HL-60 (cell line): ENCODE measurements around the gene NMRK1.

Source experiments
- POLR2AphosphoS5 ChIP-seq: IDR thresholded peaks from 2 replicates; pipeline ENCODE4 v1.6.1; 2012; ENCODE audit warnings: low read depth
- TF ChIP-seq, protein P1 (sequence below): IDR thresholded peaks from one replicate; pipeline ENCODE4 v1.5.1; 2011; ENCODE audit warnings: low read length, control low read depth, inconsistent platforms; ENCODE audit not compliant: insufficient read depth
- TF ChIP-seq, protein P2 (sequence below): IDR thresholded peaks from 2 replicates; pipeline ENCODE4 v1.6.1; 2012; ENCODE audit warnings: low read depth; ENCODE audit not compliant: insufficient replicate concordance

DNA sequence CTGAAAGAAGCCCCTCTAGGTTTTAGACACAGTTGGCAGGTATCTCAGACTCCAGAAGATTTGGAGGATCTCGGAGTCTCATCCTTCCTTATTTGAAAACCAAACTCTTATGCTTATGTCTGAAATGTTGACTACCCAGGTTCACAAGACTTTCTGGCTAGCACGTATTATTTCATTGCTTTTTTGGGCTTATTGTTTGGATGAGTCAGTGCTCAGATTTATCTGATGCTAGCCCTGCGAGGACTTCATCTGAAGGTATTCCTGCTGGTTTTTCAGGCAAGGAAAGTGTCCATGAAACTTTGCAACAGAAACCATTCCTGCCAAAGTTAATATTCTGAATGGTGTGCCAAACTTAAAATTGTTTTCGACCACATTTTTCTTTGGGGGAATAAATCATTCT, 8.8 kb upstream of the NMRK1 start:
- TF ChIP-seq, protein P1, sequence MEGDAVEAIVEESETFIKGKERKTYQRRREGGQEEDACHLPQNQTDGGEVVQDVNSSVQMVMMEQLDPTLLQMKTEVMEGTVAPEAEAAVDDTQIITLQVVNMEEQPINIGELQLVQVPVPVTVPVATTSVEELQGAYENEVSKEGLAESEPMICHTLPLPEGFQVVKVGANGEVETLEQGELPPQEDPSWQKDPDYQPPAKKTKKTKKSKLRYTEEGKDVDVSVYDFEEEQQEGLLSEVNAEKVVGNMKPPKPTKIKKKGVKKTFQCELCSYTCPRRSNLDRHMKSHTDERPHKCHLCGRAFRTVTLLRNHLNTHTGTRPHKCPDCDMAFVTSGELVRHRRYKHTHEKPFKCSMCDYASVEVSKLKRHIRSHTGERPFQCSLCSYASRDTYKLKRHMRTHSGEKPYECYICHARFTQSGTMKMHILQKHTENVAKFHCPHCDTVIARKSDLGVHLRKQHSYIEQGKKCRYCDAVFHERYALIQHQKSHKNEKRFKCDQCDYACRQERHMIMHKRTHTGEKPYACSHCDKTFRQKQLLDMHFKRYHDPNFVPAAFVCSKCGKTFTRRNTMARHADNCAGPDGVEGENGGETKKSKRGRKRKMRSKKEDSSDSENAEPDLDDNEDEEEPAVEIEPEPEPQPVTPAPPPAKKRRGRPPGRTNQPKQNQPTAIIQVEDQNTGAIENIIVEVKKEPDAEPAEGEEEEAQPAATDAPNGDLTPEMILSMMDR, result no peak
- TF ChIP-seq, protein P2, sequence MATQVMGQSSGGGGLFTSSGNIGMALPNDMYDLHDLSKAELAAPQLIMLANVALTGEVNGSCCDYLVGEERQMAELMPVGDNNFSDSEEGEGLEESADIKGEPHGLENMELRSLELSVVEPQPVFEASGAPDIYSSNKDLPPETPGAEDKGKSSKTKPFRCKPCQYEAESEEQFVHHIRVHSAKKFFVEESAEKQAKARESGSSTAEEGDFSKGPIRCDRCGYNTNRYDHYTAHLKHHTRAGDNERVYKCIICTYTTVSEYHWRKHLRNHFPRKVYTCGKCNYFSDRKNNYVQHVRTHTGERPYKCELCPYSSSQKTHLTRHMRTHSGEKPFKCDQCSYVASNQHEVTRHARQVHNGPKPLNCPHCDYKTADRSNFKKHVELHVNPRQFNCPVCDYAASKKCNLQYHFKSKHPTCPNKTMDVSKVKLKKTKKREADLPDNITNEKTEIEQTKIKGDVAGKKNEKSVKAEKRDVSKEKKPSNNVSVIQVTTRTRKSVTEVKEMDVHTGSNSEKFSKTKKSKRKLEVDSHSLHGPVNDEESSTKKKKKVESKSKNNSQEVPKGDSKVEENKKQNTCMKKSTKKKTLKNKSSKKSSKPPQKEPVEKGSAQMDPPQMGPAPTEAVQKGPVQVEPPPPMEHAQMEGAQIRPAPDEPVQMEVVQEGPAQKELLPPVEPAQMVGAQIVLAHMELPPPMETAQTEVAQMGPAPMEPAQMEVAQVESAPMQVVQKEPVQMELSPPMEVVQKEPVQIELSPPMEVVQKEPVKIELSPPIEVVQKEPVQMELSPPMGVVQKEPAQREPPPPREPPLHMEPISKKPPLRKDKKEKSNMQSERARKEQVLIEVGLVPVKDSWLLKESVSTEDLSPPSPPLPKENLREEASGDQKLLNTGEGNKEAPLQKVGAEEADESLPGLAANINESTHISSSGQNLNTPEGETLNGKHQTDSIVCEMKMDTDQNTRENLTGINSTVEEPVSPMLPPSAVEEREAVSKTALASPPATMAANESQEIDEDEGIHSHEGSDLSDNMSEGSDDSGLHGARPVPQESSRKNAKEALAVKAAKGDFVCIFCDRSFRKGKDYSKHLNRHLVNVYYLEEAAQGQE, result no peak
- no peak for TF ChIP-seq POLR2AphosphoS5
